ENCODE results near the gene SLC35E1. TPM values are rescaled to one million over a fixed set of nuclear protein-coding genes. Genes with fewer than 3 reads are reported as not detected.

The SLC35E1 gene
- total RNA-seq = 10 to 100 TPM; 17.2 to 27.4 (median 20.1) TPM
- long read RNA-seq, full-length matches to known transcripts = 2 of 2 reads
- long read RNA-seq, partial matches to known transcripts = 0 of 2 reads
- long read RNA-seq, other reads (novel, unspliced or antisense) = 0 of 2 reads

- peak; percentile 96 to 98 (median 98) for DNase-seq
- TF ChIP-seq POLR2A (IDR thresholded peaks at IDR 0.05) = peak; percentile 88
- TF ChIP-seq CTCF (IDR thresholded peaks at IDR 0.05) = no peak
- WGBS (ENCODE audit: insufficient coverage, low coverage, low lambda C conversion rate, missing lambda C conversion rate) = under 1% methylated on average over 46 of the region's 83 CpGs
- peak within 1 kb of the TSS; percentile 84 to 94 (median 92) for H3K4me3 ChIP-seq
- peak within 1 kb of the TSS; percentile 63 to 86 (median 69) for H3K27ac ChIP-seq
- ATAC-seq = peak; percentile 92 to 96 (median 94)
- peaks cover 0 to 10% (median 4%) of the 10 kb centered on the region in 4 donors for H3K36me3 ChIP-seq
- intact Hi-C loops (cut with DNase I) = loop anchor here in 1 of 2 donors (5.0 kb wide), 1 partner anchor 55 kb away; the partner anchor contains the start of gene MED26
- no peaks in the 10 kb centered on the region for H3K27me3 ChIP-seq
- H3K4me1 ChIP-seq = peaks cover 0 to 38% (median 17%) of the 10 kb centered on the region in 4 donors
- H3K9me3 ChIP-seq = no peaks in the 10 kb centered on the region
Observed at GRCh38 chr19:16572332-16573211, at the start of gene SLC35E1. Gene SLC35E1 (minus strand): TSS chr19:16572415. CDS start chr19:16572364, 51 bp downstream.

- intact Hi-C loops (cut with DNase I) = no loop called here
Observed at GRCh38 chr19:16621165-16621800, 49.1 kb upstream of the SLC35E1 start.

GRCh38 chr19:16620584-16620983 is 48.4 kb upstream of the SLC35E1 start:
- H3K4me1 ChIP-seq = peaks cover 0 to 5% (median 0%) of the 10 kb centered on the region in 4 donors
- TF ChIP-seq CTCF (IDR thresholded peaks at IDR 0.05) (no peak), POLR2A (IDR thresholded peaks at IDR 0.05) (no peak)
- intact Hi-C loops (cut with DNase I) = no loop called here
- no peaks in the 10 kb centered on the region for H3K27me3 ChIP-seq
- ATAC-seq = no peak
- peaks cover 0 to 4% (median under 1%) of the 10 kb centered on the region in 4 donors for H3K36me3 ChIP-seq
- no peak overlapping the region for H3K4me3 ChIP-seq
- no peak overlapping the region for H3K27ac ChIP-seq
- H3K9me3 ChIP-seq = no peaks in the 10 kb centered on the region
- DNase-seq = no peak
- WGBS (ENCODE audit: insufficient coverage, low coverage, low lambda C conversion rate, missing lambda C conversion rate) = 48% methylated on average over 3 of the region's 3 CpGs

More at GRCh38 chr19:16621165-16621800, 49.1 kb upstream of the SLC35E1 start:
- H3K9me3 ChIP-seq = no peaks in the 10 kb centered on the region
- DNase-seq (no peak), ATAC-seq (no peak)
- no peak overlapping the region for H3K27ac ChIP-seq
- no peak for TF ChIP-seq CTCF (IDR thresholded peaks at IDR 0.05)
- TF ChIP-seq POLR2A (IDR thresholded peaks at IDR 0.05) = no peak
- H3K4me1 ChIP-seq = peaks cover 0 to 12% (median 4%) of the 10 kb centered on the region in 4 donors
- H3K36me3 ChIP-seq = peaks cover 0 to 4% (median under 1%) of the 10 kb centered on the region in 4 donors
- no peaks in the 10 kb centered on the region for H3K27me3 ChIP-seq
- no peak overlapping the region for H3K4me3 ChIP-seq
- 80% methylated on average over 1 of the region's 7 CpGs for WGBS (ENCODE audit: insufficient coverage, low coverage, low lambda C conversion rate, missing lambda C conversion rate)

- DNase-seq (no peak), ATAC-seq (no peak)
- Histone ChIP-seq H3K27ac (no peak overlapping the region), H3K4me3 (no peak overlapping the region), H3K9me3 (no peaks in the 10 kb centered on the region), H3K27me3 (no peaks in the 10 kb centered on the region), H3K4me1 (peaks cover 0 to 3% (median 0%) of the 10 kb centered on the region in 4 donors), H3K36me3 (peaks cover 0 to 4% (median under 1%) of the 10 kb centered on the region in 4 donors)
- intact Hi-C loops (cut with DNase I) = no loop called here
- WGBS (ENCODE audit: insufficient coverage, low coverage, low lambda C conversion rate, missing lambda C conversion rate) = 84% methylated on average over 4 of the region's 5 CpGs
- TF ChIP-seq POLR2A (IDR thresholded peaks at IDR 0.05) (no peak), CTCF (IDR thresholded peaks at IDR 0.05) (no peak)
Observed at GRCh38 chr19:16620018-16620417, 47.8 kb upstream of the SLC35E1 start.

Measured in right lobe of liver (tissue), 6 donors.